HepG2 (cell line): ENCODE measurements around the gene CUL7. TPM values are rescaled to one million over a fixed set of nuclear protein-coding genes. Genes with fewer than 3 reads are reported as not detected.

Source experiments
- ATM ChIP-seq: fragments of 450-650 bp; IDR thresholded peaks from 2 replicates; pipeline ENCODE4 v1.7.1; 2017; ENCODE audit warnings: mild to moderate bottlenecking, borderline replicate concordance
- FOXK1 ChIP-seq: sonication (generic); formaldehyde crosslinking; IDR thresholded peaks from 2 replicates; pipeline ENCODE4 v1.4.0; 2020; ENCODE audit warnings: low read depth, missing genetic modification reagents, borderline replicate concordance
- FOXP1 ChIP-seq, 2 experiments: fragments of 450-650 bp in 1 of 2; IDR thresholded peaks; 2 replicates each; pipeline ENCODE4 v1.6.1; 2017 to 2018; ENCODE audit warnings: antibody characterized with exemption in 1 of 2
- HDAC1 ChIP-seq: sonication (generic); formaldehyde crosslinking; IDR thresholded peaks from 2 replicates; pipeline ENCODE4 v1.5.1; 2020; ENCODE audit warnings: mild to moderate bottlenecking, missing genetic modification reagents
- KAT2B ChIP-seq: fragments of 150-350 bp; IDR thresholded peaks from 2 replicates; pipeline ENCODE4 v1.6.1; 2014; ENCODE audit warnings: low read depth, low read length, borderline replicate concordance
- MED13 ChIP-seq: sonication (generic); formaldehyde crosslinking; IDR thresholded peaks from 2 replicates; pipeline ENCODE4 v1.5.0; 2020; ENCODE audit warnings: missing genetic modification reagents
- MTA3 ChIP-seq: sonication (generic); formaldehyde crosslinking; IDR thresholded peaks from 2 replicates; pipeline ENCODE4 v1.4.0; 2020; ENCODE audit warnings: missing genetic modification reagents
- NONO ChIP-seq, 2 experiments: fragments of 450-650 bp in 1 of 2; sonication (generic) in 1 of 2; formaldehyde crosslinking in 1 of 2; IDR thresholded peaks in 1 of 2; conservative IDR thresholded peaks in 1 of 2; 2 replicates each; pipeline versions ENCODE4 v1.6.1 to v1.8.0; 2017 to 2022; ENCODE audit warnings: mild to moderate bottlenecking in 1 of 2, missing genetic modification reagents in 1 of 2, moderate library complexity in 1 of 2
- ZEB1 ChIP-seq: IDR thresholded peaks from 2 replicates; pipeline ENCODE4 v1.6.1; 2012; ENCODE audit warnings: mild to moderate bottlenecking, low read depth, inconsistent platforms; ENCODE audit not compliant: insufficient replicate concordance
- ZNF670 ChIP-seq: sonication (generic); formaldehyde crosslinking; IDR thresholded peaks from 2 replicates; pipeline ENCODE4 v1.8.0; 2022; ENCODE audit warnings: mild to moderate bottlenecking, missing genetic modification reagents, borderline replicate concordance
- polyA plus RNA-seq, 8 experiments: library from polyadenylated mRNA; depleted of rRNA in 3 of 8; stranded (reverse) in 7 of 8; unstranded in 1 of 8; fragments of >200 nt; fragmentation: Illumina TruSeq in 4 of 8; extraction: Trizol in 4 of 8; gene quantifications; 2 replicates each; pipeline versions ENCODE4 v1.2.1 to v1.2.3, GENCODE V29; 2011 to 2016; ENCODE audit warnings: low read depth in 4 of 8, missing spikeins in 1 of 8, mixed read lengths in 1 of 8; ENCODE audit not compliant: insufficient read depth in 1 of 8
- total RNA-seq, 5 experiments: library from RNA; depleted of rRNA; stranded (reverse); fragments of >200 nt; fragmentation: Illumina TruSeq; extraction: Trizol; gene quantifications; 2 replicates each; pipeline ENCODE4 v1.2.3, GENCODE V29; 2016; ENCODE audit warnings: low read depth in 1 of 5
- TF ChIP-seq, protein P1 (sequence below): IDR thresholded peaks from 2 replicates; pipeline ENCODE4 v1.6.1; 2016
- TF ChIP-seq, protein P2 (sequence below): sonication (generic); formaldehyde crosslinking; IDR thresholded peaks from 2 replicates; pipeline ENCODE4 v1.8.1; 2023; ENCODE audit warnings: mild to moderate bottlenecking, moderate library complexity, missing genetic modification reagents
- TF ChIP-seq, protein P3 (sequence below): sonication (generic); formaldehyde crosslinking; IDR thresholded peaks from 2 replicates; pipeline ENCODE4 v1.4.0; 2020; ENCODE audit warnings: missing genetic modification reagents

The CUL7 gene
- total and polyA plus RNA-seq, 2 of the 13 experiments (the other 11 are each of a cell fraction or from before 2014, with no cell fraction given): 32.0 to 60.7 TPM

DNA sequence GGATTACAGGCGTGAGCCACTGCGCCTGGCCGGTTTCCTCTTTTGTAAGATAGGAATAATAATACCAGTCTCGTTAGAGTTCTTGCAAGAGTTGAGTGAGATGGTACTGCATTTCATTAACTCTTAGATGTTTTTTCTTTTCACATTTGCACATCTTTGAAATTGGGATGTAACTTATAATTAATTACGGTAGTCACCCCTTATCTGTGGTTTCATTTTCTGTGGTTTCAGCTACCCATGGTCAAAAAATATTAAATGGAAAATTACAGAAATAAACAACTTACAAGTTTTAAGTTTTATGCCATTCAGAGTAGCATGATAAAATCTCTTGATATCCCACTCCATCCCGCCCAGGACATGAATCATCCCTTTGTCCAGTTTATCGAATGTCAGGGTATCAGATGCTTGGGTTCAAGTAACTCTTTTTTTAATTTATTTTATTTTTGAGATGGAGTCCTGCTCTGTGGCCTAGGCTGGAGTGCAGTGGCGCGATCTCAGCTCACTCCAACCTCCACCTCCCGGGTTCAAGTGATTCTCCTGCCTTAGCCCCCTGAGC lies 37.9 kb upstream of the CUL7 start (continued):
- TF ChIP-seq MED13 (CRISPR knock-in tag) (no peak), FOXK1 (CRISPR knock-in tag) (no peak), ZNF670 (CRISPR knock-in tag) (no peak), ZEB1 (no peak), MTA3 (CRISPR knock-in tag) (no peak), FOXP1 (IDR thresholded peaks at IDR 0.05) (no peak), FOXP1 (CRISPR knock-in tag; IDR thresholded peaks at IDR 0.05) (no peak), NONO (IDR thresholded peaks at IDR 0.05) (no peak), NONO (CRISPR knock-in tag; conservative IDR thresholded peaks at IDR 0.05) (no peak), ATM (no peak), HDAC1 (CRISPR knock-in tag) (no peak), KAT2B (no peak)
- TF ChIP-seq, protein P1, sequence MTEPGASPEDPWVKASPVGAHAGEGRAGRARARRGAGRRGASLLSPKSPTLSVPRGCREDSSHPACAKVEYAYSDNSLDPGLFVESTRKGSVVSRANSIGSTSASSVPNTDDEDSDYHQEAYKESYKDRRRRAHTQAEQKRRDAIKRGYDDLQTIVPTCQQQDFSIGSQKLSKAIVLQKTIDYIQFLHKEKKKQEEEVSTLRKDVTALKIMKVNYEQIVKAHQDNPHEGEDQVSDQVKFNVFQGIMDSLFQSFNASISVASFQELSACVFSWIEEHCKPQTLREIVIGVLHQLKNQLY: no peak
- TF ChIP-seq, protein P2, sequence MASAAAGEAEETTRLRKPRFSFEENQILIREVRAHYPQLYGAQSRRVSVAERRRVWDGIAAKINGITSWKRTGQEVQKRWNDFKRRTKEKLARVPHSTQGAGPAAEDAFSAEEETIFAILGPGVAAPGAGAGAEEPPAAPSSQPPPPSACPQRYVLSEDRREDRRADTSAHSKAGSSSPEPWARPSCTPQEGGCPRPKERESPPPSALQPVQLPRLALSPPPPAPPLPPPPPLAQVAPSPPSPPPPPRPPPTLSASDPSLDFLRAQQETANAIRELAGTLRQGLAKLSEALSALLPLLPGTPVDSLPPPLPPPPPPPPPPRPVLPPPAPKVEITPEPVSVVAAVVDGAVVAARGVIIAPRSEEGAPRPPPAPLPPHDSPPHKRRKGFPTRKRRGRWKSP (CRISPR knock-in tag): no peak
- TF ChIP-seq, protein P3, sequence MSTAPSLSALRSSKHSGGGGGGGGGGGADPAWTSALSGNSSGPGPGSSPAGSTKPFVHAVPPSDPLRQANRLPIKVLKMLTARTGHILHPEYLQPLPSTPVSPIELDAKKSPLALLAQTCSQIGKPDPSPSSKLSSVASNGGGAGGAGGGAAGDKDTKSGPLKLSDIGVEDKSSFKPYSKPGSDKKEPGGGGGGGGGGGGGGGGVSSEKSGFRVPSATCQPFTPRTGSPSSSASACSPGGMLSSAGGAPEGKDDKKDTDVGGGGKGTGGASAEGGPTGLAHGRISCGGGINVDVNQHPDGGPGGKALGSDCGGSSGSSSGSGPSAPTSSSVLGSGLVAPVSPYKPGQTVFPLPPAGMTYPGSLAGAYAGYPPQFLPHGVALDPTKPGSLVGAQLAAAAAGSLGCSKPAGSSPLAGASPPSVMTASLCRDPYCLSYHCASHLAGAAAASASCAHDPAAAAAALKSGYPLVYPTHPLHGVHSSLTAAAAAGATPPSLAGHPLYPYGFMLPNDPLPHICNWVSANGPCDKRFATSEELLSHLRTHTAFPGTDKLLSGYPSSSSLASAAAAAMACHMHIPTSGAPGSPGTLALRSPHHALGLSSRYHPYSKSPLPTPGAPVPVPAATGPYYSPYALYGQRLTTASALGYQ (CRISPR knock-in tag): no peak
- TF ChIP-seq, all 625 proteins: peak for 0
